A673 (cell line): ENCODE measurements around the gene PDZD8. TPM values are rescaled to one million over a fixed set of nuclear protein-coding genes. Genes with fewer than 3 reads are reported as not detected.

Experiments
- BruUV-seq: library from RNA; stranded (reverse); fragments of 400-500 nt; replicated peaks from 2 replicates; lab custom pipeline; 2021; lab: Mats Ljungman, UMichigan
- CTCF ChIA-PET: fragments of 300-600 bp; sonication (Branson Sonifier 250); formaldehyde crosslinking; loops from one replicate; lab custom pipeline; 2022; ENCODE audit warnings: antibody characterized with exemption; lab: Charles Lee
- POLR2A ChIA-PET: fragments of 300-600 bp; sonication (Branson Sonifier 250); formaldehyde crosslinking; loops from one replicate; lab custom pipeline; 2022; ENCODE audit warnings: antibody characterized with exemption; ENCODE audit not compliant: low non-redundant PET; lab: Charles Lee
- DNase-seq: peaks from one replicate; pipeline ENCODE4 v3.0.0-alpha.2; 2015; ENCODE audit warnings: low spot score
- H3K27ac ChIP-seq: fragments of 200-600 bp; sonication (generic); 2 replicates; pipeline ENCODE4 v1.5.1; 2016; ENCODE audit warnings: mixed run types, low read depth, mild to moderate bottlenecking, mixed read lengths, antibody characterized with exemption, low read length; ENCODE audit not compliant: poor library complexity, severe bottlenecking
- H3K27me3 ChIP-seq: fragments of 200-600 bp; sonication (generic); replicated peaks from 2 replicates; pipeline ENCODE4 v1.6.1; 2017; ENCODE audit warnings: mixed run types, low read depth, mild to moderate bottlenecking, mixed read lengths, antibody characterized with exemption, low read length; ENCODE audit not compliant: insufficient read depth, poor library complexity
- H3K36me3 ChIP-seq: fragments of 200-600 bp; sonication (generic); 2 replicates; pipeline ENCODE4 v1.6.1; 2016; ENCODE audit warnings: mixed run types, mild to moderate bottlenecking, mixed read lengths, antibody characterized with exemption, low read length; ENCODE audit not compliant: insufficient read depth, poor library complexity, severe bottlenecking
- H3K4me1 ChIP-seq: fragments of 200-600 bp; sonication (generic); 2 replicates; pipeline ENCODE4 v1.6.1; 2017; ENCODE audit warnings: mixed run types, mild to moderate bottlenecking, mixed read lengths, antibody characterized with exemption, low read length; ENCODE audit not compliant: insufficient read depth, poor library complexity, severe bottlenecking
- H3K4me3 ChIP-seq: fragments of 200-600 bp; sonication (generic); 2 replicates; pipeline ENCODE4 v1.5.1; 2016; ENCODE audit warnings: low read depth, mixed run types, mild to moderate bottlenecking, mixed read lengths, low read length; ENCODE audit not compliant: poor library complexity, severe bottlenecking
- H3K9me3 ChIP-seq: fragments of 200-600 bp; sonication (generic); 2 replicates; pipeline ENCODE4 v1.6.1; 2016; ENCODE audit warnings: mixed run types, low read depth, mild to moderate bottlenecking, mixed read lengths, antibody characterized with exemption, low read length; ENCODE audit not compliant: poor library complexity, severe bottlenecking
- CTCF ChIP-seq: fragments of 300-800, 200-600 bp; sonication (generic); conservative IDR thresholded peaks from 2 replicates; pipeline ENCODE4 v1.5.1; 2017; ENCODE audit warnings: low read depth, mild to moderate bottlenecking, antibody characterized with exemption, low read length, moderate library complexity, mixed read lengths
- EZH2 ChIP-seq: fragments of 200-600 bp; sonication (generic); IDR thresholded peaks from 2 replicates; pipeline ENCODE4 v1.6.1; 2017; ENCODE audit warnings: borderline replicate concordance, low read depth, mild to moderate bottlenecking, mixed read lengths, antibody characterized with exemption, low read length; ENCODE audit not compliant: poor library complexity, severe bottlenecking
- intact Hi-C: fragments of 100-400 bp; cut with micrococcal nuclease; formaldehyde crosslinking; loops from one replicate; pipeline ENCODE4 v1.10.0; 2022; ENCODE audit not compliant: unreplicated experiment
- total RNA-seq: library from RNA; stranded (reverse); gene quantifications from 2 replicates; pipeline ENCODE4 v1.2.3, GENCODE V29; 2021

Gene PDZD8
- total RNA-seq, 1 experiment from 2014 or later: 29.5 TPM

DNA sequence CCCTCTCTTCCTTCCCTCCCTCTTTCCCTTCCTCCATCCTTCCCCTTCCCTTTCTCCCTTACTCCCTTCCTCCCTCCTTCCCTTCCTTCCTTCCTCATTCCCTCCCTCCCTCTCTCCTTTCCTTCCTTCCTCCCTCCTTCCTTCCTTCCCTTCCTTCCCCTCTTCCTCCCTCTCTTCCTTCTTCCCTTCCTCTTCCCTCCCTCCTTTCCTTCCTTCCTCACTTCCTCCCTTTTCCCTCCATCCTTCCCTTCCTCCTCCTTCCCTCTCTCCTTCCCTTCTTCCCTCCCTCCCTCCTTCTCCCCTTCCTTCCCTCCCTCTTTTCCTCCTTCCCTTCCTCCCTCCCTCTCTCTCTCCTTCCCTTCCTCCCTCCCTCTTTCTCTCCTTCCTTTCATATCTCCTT lies 147.0 kb downstream of the PDZD8 start:
- no peak overlapping the region for H3K27ac ChIP-seq
- intact Hi-C loops: no loop called here
- ChIA-PET CTCF (no interaction called here), POLR2A (no interaction called here)
- no peak for DNase-seq
- no peaks in the 10 kb centered on the region for H3K9me3 ChIP-seq
- no peak overlapping the region for H3K4me3 ChIP-seq
- no peak for TF ChIP-seq CTCF
- no peak for TF ChIP-seq EZH2
- H3K27me3 ChIP-seq: peaks cover 53% of the 10 kb centered on the region
- H3K36me3 ChIP-seq: no peaks in the 10 kb centered on the region
- no peaks in the 10 kb centered on the region for H3K4me1 ChIP-seq
- no TSS peak for BruUV-seq

Other genes with a start within 250 kb of the PDZD8 start
- 65.1 and 74.4 TPM in 2 replicates for gene VAX1, start 237.2 kb downstream of the PDZD8 start, total RNA-seq
- gene KCNK18, start 178.0 kb downstream of the PDZD8 start, total RNA-seq: 0.43 and 0.44 TPM in 2 replicates
- gene SLC18A2, start 134.3 kb downstream of the PDZD8 start, total RNA-seq: 0.06 TPM in 1 of 2 replicates, not detected in the other
- gene EMX2, start 167.3 kb upstream of the PDZD8 start, total RNA-seq: not detected in 2 replicates